Measurements from ENCODE around the gene ANO2.

The ANO2 gene

DNA sequence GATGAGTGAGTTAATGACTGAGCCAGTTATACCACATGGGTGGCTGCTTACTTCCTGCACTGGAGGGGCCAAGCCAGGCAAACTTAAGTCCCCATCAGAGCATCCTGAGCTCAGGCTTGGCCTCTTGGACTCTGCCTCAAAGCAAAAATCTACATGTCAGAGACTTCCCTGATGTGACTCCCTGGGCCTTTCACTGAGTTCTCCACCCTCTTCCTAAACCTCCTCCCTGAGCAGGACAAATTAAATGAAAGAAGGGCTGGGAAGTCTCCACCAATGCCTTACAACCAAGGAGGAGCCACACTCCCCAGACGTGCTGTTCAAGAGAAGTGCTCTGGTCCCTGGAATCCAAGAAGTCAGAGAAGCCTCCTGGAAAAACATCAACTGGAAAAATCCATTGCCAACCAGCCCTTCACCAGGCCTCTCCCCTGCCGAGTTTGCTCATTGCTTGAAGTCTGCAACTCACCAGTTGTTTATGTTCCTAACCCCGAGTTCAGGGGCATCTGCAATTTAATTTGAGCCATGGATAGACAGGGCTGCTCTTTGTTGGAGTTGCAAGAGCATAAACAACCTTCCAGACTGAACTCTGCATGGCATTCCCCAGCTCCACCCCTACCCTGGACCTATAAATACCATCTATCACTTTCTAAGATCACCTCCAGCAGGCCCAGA, 160.5 kb downstream of the ANO2 start:
- H3K4me3 ChIP-seq (ENCODE audit: low read depth, low read length): no peak overlapping the region
- DNase-seq (ENCODE audit: low read depth): no peak
- TF ChIP-seq, protein P1, sequence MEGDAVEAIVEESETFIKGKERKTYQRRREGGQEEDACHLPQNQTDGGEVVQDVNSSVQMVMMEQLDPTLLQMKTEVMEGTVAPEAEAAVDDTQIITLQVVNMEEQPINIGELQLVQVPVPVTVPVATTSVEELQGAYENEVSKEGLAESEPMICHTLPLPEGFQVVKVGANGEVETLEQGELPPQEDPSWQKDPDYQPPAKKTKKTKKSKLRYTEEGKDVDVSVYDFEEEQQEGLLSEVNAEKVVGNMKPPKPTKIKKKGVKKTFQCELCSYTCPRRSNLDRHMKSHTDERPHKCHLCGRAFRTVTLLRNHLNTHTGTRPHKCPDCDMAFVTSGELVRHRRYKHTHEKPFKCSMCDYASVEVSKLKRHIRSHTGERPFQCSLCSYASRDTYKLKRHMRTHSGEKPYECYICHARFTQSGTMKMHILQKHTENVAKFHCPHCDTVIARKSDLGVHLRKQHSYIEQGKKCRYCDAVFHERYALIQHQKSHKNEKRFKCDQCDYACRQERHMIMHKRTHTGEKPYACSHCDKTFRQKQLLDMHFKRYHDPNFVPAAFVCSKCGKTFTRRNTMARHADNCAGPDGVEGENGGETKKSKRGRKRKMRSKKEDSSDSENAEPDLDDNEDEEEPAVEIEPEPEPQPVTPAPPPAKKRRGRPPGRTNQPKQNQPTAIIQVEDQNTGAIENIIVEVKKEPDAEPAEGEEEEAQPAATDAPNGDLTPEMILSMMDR (IDR thresholded peaks at IDR 0.05; ENCODE audit: insufficient read depth, low read depth, low read length, missing control alignments): no peak

DNA sequence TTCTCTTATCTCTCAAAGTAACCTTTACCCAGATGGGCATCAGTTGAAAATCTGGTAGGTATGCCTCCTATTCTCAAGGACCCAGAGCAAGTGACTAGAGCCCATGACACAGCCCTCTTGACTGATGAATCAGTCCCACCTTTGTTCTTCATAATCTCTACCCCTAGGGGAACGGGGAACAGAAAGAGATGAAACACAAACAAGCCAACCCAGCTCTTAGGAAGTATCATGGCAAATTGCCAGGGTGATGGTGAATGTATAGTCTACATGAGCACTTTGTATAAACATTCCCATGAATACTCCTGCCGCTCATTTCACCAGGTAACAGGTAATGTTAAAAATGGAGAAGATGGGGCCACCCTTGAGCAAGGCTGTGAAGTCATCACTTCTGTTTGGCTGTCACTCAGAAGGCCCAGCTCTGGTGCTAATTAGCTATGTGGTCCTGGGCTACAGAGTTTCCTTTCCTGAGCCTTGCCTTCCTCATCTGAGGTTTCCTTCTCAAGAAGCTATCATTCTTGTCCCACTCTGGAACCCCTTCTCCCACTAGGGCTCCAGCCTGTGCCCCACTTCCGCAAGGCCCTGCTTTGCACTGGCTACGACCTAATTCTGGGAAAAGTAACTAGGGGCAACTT, 161.7 kb downstream of the ANO2 start:
- DNase-seq (ENCODE audit: low read depth): no peak
- TF ChIP-seq, protein P1 (IDR thresholded peaks at IDR 0.05; ENCODE audit: insufficient read depth, low read depth, low read length, missing control alignments): no peak
- no peak overlapping the region for H3K4me3 ChIP-seq (ENCODE audit: low read depth, low read length)

DNA sequence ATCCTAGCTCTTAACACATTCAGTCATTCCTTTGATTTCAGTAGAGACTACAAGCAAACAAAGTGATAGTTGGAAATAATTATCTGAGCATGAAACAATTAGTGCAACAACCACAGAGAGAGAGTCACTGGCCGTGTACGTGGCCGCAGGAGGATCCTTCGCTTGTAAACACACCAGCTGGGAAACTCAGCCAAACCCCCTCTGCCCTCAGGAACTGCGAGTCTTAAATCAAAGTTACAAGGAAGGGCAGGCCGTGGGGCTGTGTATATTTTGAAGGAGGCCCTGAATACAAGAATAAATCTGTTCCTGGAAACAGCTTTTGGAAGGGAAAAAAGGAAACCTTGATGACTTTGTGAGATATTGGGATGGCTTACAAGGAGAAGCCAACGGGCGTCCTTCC, 164.5 kb downstream of the ANO2 start:
- no peak overlapping the region for H3K4me3 ChIP-seq (ENCODE audit: low read depth, low read length)
- no peak for DNase-seq (ENCODE audit: low read depth)
- TF ChIP-seq, protein P1 (IDR thresholded peaks at IDR 0.05; ENCODE audit: insufficient read depth, low read depth, low read length, missing control alignments): no peak

DNA sequence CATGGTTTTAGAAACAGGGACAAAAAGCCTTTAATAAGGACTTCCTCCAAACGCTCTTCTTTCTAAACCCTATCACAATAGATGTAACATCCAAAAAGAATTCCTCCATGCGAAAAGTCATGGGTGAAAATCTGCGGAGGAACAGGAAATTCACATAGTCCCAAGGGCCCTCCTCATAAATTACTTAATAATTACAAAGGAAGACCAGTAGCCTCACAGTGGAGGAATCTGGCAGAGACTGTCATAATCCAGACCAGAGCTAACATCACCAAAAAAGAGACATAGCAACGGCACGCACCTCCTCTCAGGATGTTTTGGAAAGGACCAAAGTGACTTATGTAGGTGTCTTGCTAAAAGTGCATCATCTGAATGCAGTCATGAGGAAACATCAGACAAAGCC, 165.7 kb downstream of the ANO2 start:
- DNase-seq (ENCODE audit: low read depth): no peak
- TF ChIP-seq, protein P1 (IDR thresholded peaks at IDR 0.05; ENCODE audit: insufficient read depth, low read depth, low read length, missing control alignments): no peak

DNA sequence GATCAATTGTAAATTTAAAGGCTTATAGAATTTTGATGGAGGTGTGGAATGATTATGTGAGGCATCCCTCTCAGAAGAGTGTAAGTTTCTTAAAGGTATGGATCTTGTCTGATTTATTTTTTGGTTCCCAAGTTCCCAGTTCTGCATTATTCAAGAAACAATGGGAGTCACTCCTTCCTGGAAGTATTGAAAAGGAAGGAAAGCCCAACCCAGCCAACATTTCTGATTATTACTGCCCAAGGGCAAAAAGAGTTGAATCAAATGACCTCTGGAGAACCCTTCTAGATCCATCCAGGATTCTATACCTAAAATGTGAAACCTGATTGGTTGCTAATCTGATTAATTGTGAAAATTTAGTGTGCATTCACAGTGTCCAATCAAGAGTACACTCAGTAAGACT, 166.2 kb downstream of the ANO2 start:
- no peak overlapping the region for H3K4me3 ChIP-seq (ENCODE audit: low read depth, low read length)
- no peak for DNase-seq (ENCODE audit: low read depth)
- TF ChIP-seq, protein P1 (IDR thresholded peaks at IDR 0.05; ENCODE audit: insufficient read depth, low read depth, low read length, missing control alignments): no peak

More for the DNA sequence above, 165.7 kb downstream of the ANO2 start:
- H3K4me3 ChIP-seq (ENCODE audit: low read depth, low read length): no peak overlapping the region

DNA sequence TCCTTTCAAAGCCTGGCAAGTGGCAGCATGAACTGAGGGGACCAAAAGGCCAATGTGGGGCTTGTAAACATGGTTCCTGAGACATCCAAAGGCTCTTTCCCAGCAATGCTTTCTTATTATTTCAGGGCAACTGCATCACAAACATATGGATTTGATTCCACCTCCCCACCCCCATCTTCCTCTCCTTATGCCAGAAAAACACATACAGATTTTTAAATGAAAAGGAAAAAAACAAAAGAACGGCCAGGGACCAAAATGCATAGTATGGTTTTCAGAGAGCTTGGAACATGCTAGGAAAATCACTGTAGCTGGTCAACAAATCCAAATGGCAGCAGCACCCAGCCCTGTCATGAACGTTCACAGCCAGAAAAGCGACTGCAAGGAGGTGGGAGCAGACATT, 167.6 kb downstream of the ANO2 start:
- no peak overlapping the region for H3K4me3 ChIP-seq (ENCODE audit: low read depth, low read length)
- TF ChIP-seq, protein P1 (IDR thresholded peaks at IDR 0.05; ENCODE audit: insufficient read depth, low read depth, low read length, missing control alignments): no peak
- no peak for DNase-seq (ENCODE audit: low read depth)

DNA sequence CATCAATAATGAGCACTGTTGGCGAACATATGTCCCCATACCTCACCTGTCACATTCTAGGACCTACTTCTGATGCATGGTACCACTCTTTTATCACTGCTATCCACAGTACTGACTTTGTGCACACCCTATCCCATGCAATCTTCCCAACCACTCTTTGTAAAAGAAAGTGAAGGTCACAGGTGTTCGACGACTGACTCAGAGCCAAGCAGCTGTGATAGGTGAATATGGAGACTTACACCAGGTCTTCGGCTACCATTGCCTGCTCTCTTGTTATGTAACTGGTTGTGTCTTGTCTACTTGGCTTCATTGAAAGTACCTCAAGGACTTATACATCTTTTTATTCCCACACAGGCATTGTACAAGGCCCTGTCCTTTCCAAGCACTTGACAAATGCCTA, 169.0 kb downstream of the ANO2 start:
- DNase-seq (ENCODE audit: low read depth): no peak
- TF ChIP-seq, protein P1 (IDR thresholded peaks at IDR 0.05; ENCODE audit: insufficient read depth, low read depth, low read length, missing control alignments): no peak

More for the DNA sequence above, 169.0 kb downstream of the ANO2 start:
- no peak overlapping the region for H3K4me3 ChIP-seq (ENCODE audit: low read depth, low read length)

Measured in GM12865 (cell line).